Renal cortex interstitium (tissue), 11 donors: ENCODE data around the gene SMAD2. TPM values are rescaled to one million over a fixed set of nuclear protein-coding genes. Genes with fewer than 3 reads are reported as not detected.
A peak's percentile ranks its signal among the peaks of the same experiment; 100 is the strongest.

Source experiments
- DNase-seq, 11 donors: peaks; one replicate each; pipeline ENCODE4 v3.0.0-alpha.2; 2013; ENCODE audit warnings: low read depth in 9 of 11, low spot score in 4 of 11; ENCODE audit errors: extremely low read depth in 1 of 11
- polyA plus RNA-seq, 3 donors: library from polyadenylated mRNA; unstranded; fragments of 120-200 nt; gene quantifications; one replicate each; pipeline ENCODE4 v1.2.1, GENCODE V29; 2013; ENCODE audit not compliant: insufficient read length in 3 of 3

SMAD2 gene
- polyA plus RNA-seq, 3 donors: 85.4 to 94.3 (median 89.3) TPM

DNA sequence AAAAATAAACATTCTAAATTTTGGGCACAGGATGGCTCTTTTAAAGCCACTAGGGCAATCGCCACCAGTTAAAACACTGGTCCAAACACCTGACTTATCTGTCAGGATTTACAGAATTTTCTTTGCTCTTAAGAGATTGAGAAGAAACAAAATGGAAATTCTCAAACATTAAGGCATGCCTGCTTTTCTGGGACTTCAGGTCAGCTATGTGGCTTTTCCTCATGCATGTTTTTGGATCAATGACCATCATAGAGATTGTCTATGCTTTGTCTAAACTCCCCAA, 112.7 kb downstream of the SMAD2 start:
- DNase-seq: no peak

DNA sequence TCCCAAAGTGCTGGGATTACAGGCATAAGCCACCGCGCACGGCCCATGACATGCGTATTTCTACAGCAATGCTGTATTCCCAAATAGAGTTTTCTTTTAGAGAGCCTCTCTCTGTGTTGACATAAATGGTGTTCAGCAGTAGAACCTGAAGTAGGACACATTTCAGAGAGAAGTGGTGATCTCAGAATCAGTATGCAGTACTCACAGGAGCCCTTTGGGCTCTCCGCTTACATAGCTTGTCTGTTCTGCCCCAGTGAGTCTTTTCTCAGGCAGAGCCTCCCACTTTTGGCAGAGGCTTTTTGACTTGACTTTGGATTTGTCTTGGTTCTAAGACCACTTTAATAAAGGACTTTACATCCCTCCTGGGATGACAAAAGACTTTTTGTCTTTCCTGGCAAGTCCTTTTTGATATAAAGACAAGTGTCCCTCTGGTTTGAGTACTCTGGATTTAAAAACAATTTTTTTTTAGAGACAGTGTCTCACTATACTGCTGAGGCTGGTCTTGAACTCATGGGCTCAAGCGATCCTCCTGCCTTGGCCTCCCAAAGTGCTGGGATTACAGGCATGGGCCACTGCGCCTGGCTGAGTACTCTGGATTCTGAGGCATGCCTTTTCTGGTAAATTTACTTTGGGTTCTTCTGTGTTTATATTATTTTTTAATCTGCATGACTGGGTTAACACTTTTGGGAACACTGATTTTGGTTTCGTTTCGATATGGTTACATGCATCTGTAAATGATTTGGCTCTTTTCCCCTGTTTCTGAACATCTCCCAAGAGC, 113.3 kb downstream of the SMAD2 start:
- no peak for DNase-seq

GRCh38 chr18:47815486-47816270, 114.8 kb downstream of the SMAD2 start:
- no peak for DNase-seq

- no peak for DNase-seq
These were observed 121.0 kb downstream of the SMAD2 start for GRCh38 chr18:47809420-47809819.

DNA sequence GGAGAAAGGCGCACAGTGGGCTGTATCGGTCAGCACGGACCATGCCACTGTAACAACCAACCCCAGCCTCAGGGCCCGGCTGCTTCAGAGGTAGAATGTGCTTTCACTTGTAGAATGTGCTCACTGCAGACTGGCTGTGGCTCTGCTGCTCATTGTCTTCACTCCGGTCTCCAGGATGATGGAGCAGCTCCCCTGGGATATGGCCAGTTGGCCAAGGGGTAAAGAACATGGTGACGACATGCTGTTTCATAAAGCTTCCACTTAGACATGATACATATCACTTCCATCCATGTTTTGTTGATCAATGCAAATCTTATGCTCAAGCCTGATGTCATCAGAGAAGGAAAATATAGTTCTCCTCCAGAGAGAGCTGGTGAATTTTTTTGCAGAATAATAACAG, 127.7 kb downstream of the SMAD2 start:
- DNase-seq: no peak

GRCh38 chr18:47801817-47802216, 128.6 kb downstream of the SMAD2 start:
- no peak for DNase-seq

DNA sequence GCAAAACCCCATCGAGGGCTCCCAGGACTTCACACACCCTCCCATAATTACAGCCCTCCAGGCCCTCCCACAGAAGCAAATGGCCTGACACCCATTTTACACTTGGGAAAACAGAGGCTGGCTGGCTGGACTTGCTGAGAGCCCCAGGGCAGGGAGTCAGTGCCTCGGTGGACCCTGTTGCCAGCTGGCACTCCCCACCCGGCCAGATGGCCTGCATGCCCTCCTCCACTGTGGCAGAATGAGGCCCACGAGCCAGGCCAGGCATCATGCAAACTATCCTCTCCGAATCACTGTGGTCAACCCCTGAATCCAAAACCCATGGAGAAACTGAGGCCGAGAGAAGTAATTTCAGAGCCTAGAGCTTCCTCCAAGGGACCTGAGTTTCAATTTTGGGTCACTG, 129.7 kb downstream of the SMAD2 start:
- no peak for DNase-seq

DNA sequence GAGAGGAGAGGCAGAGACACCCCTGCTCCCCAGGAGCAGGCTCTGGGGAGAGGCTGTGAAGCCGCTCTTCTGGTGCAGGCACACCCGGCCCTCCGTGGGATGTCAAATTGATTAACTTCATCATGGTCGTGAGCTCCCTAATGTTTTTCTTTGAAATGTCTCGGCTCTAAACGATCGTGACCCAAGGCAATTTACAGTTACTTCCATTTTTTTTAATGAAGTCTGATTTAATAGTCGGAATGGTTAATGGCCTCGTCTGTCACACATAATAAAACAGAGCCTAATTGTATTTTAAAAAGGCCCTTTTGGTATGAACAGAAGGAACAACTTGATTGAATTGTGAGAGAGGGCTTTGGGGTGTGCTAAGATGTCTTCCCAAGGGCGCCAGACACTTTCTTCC, 130.2 kb downstream of the SMAD2 start:
- DNase-seq: peak in 5 of 11 donors; percentile 9 to 42 (median 24)

GRCh38 chr18:47799376-47799775, 131.1 kb downstream of the SMAD2 start:
- DNase-seq: no peak

GRCh38 chr18:47798366-47798765, 132.1 kb downstream of the SMAD2 start:
- no peak for DNase-seq

GRCh38 chr18:47797126-47797525, 133.3 kb downstream of the SMAD2 start:
- no peak for DNase-seq

DNA sequence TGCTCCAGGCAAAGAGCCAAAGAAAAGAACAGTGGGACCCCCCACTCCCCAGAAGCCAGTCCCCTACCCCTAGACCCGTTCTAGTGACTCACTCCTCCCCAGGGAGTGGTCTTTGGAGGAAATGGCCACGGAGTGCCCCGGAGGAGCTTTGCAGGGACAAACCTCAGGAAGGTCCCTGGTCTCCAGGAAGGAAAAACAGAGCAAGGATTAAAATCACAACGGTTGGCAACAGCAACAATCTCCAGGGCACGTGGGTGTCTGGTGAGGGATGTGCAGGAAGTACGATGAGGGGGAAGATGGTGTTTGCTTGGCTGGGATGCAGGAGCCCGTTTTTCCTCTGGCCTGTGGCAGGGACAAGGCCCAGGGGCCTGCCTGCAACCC, 135.0 kb downstream of the SMAD2 start:
- DNase-seq: no peak

DNA sequence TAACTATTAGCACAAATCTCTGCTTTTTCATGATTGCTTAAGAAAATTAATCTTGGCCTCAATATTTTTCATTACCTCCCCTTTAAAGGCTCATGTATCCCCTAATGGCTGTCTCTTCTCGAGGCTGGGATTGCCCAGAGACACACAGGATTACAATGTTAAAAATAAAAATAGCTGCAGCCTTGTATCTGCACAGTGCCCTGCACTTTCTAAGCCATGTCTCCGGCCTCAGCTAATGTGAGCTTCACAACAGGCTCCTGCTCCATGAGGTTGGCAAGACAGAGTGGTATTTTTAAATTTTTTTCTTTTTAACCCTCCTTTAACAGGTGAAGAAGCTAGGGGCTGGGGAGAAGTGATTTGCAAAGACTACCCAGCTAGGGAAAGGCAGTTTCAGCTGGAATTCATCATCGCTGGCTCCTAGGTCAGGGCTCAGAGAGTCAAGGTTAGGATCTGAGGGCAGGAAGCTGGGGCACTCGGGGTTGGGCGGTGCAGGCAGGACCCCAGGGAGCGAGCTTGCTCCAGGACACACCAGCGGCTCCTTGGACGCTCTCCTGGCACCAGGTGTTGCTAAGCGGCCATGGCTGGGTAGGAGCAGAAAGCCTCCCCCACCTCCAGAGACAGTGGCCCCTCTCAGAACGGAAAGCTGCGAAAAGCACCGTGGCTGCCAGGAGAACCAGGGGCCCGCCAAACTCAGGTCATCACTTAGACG, 135.6 kb downstream of the SMAD2 start:
- no peak for DNase-seq

DNA sequence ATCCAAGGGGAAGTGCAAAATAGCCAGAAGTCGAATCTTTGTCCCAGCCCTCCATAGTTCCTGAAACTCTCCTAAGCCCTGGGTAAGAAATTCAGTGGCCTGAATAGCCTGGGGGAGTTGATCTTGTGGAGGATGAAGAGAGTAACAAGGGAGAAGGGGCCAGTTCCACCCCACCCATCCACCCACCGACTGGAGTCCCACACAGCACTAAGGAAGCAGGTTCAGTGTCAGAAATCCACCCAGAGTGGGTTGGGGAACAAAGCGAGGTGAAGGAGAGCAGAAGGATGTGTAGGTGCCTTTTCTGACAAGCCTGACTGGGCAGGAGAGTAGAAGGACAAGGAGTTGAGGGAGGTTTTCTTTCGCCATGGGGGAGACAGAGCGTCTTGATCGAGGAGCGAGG, 136.8 kb downstream of the SMAD2 start:
- DNase-seq: no peak

DNA sequence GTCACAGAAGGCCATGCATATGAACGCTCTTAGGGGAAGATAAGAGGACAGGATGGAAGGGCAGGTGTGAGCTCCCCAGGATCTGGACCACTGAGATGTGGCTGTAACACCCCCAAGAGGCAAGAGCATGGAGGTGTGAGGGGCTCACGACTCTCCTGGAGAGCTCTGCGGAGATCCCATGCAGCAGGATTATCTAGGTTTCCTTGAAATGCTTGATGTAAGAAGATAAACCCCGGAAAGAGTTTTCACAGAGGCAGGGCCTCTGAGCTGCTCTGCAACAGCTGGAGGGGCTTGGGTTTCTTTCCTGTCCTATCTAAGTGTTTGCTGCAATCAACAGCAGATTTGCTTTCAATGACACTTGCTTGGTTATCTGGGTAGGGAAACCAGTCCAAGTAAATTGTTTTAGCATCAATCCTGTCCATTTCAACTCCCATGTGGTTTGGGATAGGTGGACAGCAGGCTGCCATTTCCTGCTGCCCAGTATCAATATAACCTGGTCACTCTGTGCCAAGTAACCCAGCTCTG, 138.9 kb downstream of the SMAD2 start:
- no peak for DNase-seq

DNA sequence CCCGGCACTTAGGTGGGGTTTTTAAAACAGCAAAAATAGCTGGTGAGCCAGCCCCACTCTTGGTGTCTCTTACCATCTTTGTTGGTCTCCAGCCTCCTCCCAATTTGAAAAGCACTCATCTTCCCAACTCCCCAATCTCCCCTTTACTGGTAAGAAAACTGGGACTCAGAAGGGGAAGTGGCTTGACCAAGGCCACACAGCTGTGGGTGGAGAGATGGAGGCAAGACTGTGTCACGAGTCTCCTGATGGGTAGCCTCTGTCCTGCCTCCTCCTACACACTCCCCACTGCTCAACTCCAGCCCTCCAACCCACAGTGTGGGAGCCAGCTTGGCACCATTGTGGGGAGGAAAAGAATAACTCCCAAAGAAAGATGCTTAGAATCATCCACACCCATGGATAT, 140.4 kb downstream of the SMAD2 start:
- DNase-seq: no peak

DNA sequence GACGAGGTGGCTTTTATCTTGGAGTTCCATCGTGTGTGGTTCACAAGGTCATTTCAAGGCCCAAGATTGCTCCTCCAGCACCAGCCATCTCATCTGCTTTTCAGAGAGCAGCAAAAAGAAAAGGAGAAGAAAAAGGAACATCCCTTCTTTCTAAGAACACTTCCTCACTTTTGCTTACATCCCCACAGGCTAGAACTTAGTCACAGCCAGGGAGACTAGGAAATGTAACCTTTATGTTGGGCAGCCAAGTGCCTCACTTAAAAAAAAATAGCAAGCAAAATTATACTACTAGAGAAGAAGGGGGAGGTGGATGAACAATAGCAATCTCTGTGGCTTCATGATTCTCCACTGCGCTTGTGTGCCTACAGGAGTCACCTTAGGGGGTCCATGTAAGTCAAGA, 141.8 kb downstream of the SMAD2 start:
- DNase-seq: no peak

DNA sequence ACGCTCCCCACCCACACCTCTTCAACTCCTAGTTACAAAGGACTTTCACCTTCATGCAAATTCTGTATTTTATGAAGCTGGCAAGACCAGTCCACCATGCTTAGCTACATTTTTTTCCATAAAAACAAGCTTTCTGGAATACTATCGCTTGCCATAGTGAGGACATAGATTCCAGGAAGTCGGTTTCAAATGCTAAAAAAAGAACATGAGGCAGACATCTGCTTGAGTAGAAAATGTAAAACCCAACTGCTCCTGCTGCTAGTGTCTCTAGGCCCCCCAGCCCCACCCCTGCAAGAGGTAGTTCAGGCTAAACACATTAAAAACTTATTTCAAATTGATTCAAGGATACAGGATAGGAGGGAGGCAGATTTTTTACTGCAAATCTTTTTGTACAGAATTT, 148.9 kb downstream of the SMAD2 start:
- DNase-seq: no peak

DNA sequence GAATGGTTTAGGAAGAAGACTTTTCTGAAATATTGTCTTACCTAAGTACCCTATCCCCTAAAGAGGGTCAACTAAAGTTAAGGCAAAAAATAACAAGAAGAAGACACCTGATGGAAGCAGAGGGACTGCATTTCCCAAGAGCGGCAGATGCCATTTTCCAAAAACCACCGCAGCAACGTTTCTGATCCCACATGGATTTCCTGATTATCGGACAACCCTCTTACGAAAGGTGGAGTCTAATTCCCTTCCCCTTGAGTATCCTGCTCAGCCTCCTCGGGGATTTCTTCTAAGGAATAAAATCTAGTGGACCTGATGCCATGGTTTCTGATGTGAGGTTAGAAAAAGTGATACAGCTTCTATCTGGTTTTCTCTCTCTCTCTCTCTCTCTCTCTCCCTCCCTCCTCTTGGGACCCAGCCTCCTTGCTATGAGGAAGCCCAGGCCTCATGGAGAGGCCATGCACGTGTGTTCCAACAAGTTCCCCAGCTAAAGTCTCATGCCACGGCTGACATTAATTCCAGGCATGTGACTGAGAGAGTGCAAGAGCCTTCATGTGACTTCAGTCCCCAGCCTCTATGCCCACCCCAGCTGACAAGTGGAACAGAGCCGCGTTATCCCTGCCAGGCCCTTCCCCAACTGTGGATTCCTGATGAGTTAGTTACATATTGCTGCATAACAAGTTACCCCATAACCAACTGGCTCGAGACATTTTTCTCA, 150.3 kb downstream of the SMAD2 start:
- no peak for DNase-seq
